HUDEP-2 (cell line): Measurements from ENCODE around the gene ORAI3.

Experiments used
- DNase-seq, 76 experiments: peaks; one replicate each; lab custom pipeline; 2025; ENCODE audit not compliant: unreplicated experiment in 76 of 76; lab: John Stamatoyannopoulos, UW

ORAI3 gene

GRCh38 chr16:30987581-30988190 lies 38.8 kb downstream of the ORAI3 start:
- DNase-seq, result no peak

GRCh38 chr16:30989469-30990047 lies 40.7 kb downstream of the ORAI3 start:
- DNase-seq, result no peak

- DNase-seq, result no peak
Measured at GRCh38 chr16:30990105-30990504, 41.2 kb downstream of the ORAI3 start.

DNA sequence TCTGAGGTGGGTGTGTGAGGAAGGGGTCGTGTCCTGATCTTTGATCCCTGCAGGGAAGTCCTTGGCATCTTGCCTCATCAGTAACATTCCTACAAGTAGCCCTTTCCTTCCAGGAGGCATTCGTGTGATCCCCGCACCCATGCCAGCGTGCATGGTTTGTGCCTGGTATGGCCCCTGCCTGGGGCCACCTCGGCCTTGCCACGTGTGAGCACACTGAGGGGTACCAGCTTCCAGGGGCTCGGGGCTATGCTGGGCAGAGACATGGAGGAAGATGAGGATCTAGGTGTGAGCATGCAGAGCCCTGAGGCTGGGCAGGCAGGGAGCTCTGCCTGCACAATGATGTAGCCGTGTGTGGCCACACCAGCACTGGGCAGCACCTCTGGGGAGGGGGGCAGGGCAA lies 42.2 kb downstream of the ORAI3 start:
- DNase-seq, result no peak

- no peak for DNase-seq
Measured at GRCh38 chr16:30992276-30992780, 43.5 kb downstream of the ORAI3 start.

DNA sequence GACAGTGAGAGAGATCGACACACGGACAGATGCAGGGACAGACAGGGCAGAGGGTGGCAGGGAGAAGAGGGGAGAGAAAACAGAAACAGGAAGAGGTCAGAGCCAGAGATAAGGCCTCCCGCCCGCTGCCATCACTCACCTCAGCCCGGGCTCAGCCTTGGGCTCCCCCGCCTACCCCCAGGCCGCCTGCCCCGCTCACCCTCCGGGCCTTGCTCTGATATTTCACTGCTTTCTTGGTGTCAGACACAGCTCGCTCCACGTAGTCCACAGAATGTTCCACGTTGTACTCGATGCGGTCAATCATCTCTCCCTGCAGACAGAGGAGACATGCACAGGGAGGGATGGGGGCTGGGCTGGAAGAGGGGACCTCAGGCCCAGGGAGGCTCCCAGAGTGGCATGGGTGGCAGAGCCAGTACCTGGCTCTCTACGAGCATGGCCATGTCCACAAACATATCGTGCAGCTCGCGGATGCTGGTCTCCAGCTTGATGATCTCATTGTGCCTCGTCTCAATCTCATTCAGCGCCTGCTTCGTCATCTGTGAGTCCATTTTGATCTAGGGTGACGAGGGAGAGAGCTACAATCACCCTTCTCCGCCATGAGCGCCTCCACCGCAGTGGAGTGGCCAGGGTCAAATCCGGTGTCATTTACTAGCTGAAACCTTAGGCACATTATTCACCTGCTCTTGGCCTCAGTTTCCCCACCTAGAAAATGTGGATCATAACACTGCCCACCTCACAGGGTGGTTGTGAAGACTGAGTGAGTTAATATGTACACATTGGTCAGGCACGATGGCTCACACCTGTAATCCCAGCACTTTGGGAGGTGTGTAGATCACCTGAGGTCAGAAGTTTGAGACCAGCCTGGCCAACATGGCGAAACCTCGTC lies 44.3 kb downstream of the ORAI3 start:
- DNase-seq, result peak in 33 of 76 experiments; percentile 9 to 51 (median 31)

DNA sequence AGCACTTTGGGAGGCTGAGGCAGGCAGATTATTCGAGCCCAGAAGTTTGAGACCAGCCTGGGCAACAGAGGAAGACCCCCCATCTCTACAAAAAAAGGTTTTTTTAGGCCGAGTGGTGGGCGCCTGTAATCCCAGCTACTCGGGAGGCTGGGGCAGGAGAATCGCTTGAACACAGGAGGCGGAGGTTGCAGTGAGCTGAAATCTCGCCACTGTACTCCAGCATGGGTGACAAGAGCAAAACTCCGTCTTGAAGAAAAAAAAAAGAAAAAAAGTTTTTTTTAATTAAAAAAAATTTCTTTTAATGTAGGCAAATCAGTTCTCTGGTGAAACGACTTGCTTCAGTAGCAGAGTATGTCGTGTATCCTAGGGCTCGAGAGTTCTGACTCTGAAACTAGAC lies 47.1 kb downstream of the ORAI3 start:
- no peak for DNase-seq

GRCh38 chr16:30996324-30996984 lies 47.6 kb downstream of the ORAI3 start:
- DNase-seq, result no peak

DNA sequence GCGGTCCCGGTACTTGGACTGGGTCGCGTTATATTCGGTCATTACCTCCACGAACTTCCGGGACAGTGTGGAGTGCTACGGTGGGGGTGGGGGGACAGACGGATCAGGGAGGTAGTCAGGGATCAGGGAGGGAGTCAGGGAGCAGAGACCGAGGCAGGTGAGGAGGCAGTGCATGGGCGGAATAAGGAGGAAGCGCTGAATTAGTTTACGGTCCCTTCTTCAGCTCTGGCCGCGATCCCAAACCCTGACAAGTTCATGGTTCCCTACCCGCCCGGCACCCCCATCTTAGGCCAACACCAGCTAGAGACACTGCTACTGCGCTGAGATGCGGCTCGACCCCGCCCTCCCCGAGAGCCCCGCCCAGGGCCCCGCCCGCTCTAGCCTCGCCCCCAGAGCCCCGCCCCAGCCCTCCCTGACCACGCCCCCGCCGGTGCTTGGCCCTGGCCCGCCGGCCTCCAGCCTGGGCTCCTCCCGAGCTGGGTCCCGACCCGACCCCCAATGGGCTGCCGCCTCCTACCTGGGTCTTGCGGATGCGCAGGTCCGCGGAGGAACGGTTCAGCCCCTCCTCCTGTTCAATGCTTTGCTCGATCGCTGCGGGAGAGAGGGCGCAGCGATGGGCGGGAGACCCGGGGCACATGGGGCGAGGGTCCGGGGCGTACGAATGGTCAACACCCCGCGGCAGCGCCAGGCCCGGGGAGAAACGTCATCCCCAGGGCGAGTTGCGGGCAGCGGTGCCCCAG lies 48.3 kb downstream of the ORAI3 start:
- peak in 66 of 76 experiments; percentile 9 to 85 (median 68) for DNase-seq

- no peak for DNase-seq
Measured at GRCh38 chr16:30997725-30998711, 49.1 kb downstream of the ORAI3 start.

- no peak for DNase-seq
Measured at GRCh38 chr16:30998852-30999761, 50.2 kb downstream of the ORAI3 start.

DNA sequence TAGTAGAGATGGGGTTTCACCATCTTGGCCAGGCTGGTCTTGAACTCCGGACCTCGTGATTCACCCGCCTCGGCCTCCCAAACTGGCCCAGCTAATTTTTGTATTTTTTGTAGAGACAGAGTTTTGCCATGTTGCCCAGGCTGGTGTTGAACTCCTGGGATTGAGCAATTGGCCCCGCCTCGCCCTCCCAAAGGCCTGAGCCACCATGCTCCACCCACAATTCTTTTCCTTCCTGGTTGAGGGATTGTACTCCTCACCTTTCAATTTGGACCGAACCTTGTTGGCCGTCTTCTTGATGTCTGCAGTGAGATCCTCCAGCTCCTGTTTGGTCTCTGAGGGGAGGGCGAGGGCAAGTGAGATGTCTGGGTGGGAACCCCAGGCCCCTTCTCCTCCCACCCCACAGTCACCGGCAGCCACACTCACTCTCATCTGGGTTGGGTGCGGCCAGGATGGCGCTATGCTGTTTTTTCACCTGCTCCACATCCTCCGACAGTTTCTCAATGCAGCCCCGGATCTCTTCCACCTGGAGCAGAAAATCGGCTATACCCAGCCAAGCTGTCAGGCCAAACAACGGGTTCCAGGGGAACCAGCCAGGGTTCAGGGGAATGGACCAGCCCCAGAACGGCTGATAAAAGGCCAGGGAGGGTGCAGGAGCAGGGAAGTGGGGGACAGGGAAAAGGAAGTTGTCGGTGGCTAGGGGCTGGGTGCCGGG lies 52.0 kb downstream of the ORAI3 start:
- no peak for DNase-seq

DNA sequence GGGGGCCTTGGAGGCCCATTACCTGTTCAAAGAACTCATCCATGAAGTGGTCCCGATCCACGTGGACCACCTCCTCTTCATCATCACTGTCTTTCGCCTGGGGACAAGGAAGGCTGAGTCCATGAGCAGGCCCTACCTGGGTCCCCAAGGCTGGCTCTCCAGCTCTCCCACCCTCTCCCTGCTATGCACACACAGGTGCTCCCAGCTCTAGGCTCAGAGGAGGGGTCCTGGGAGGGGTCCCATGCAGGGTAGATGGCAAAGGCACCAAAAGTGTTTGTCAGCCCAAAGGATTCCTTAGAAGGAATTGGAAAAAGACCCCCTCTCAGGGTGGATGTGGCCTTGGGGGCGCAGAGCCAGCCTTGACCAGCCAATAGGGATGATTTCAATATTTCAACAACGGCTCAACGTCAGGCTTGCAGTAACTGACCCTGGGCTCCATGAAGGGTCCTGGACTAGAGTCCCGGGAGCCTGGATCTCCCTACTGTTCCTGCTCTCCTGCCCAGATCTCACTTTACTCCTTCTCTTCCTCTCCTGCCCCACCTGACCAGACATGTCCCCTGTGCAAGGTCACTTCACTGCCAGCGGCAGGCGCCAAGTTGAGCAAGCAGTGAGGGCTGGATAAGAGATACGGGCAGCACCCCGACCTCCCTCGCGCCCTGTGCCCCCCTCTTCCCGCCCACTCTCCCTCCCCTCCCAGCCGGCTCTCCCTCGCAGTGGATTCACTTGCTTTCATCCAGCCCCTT lies 52.8 kb downstream of the ORAI3 start:
- DNase-seq, result peak in 7 of 76 experiments; percentile 8 to 25 (median 14)

GRCh38 chr16:31002250-31002700 lies 53.4 kb downstream of the ORAI3 start:
- no peak for DNase-seq

GRCh38 chr16:31002862-31003341 lies 54.0 kb downstream of the ORAI3 start:
- no peak for DNase-seq

DNA sequence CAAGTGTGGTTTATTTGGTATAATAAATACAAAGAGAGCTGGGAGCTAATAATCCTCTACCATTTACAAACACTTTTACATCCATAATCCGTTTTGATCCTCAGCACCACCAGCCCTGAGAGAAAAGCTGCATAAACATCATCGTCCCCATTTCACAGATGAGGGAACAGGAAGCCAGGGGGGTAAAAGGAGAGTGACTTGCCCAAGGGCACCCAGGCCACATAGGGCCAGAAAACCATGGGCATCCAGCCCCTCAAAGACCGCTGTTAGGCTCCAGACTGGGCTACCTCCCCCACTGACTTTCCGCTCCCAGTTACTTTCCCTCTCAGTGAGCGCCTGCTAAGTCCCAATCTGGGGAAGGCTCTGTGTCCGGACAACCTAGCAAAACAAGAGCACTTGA lies 54.9 kb downstream of the ORAI3 start:
- DNase-seq, result no peak
